Activated T-cell treated with anti-CD3 and anti-CD28 coated beads for 4 hours (primary cell): Measurements from ENCODE around the gene GAB2.
"Not testable (repeated sequence)": the region's sequence is repeated elsewhere in the genome, so short reads cannot be mapped to it uniquely, and the experiment has no call there.

ENCODE experiments used
- DNase-seq: peaks from one replicate; pipeline ENCODE4 v3.0.0-alpha.2; 2020

GAB2 gene

GRCh38 chr11:78299000-78299710 lies 118.5 kb downstream of the GAB2 start:
- DNase-seq = no peak

- no peak for DNase-seq
Measured at GRCh38 chr11:78298291-78298771, 119.3 kb downstream of the GAB2 start.

GRCh38 chr11:78295991-78296930 lies 121.4 kb downstream of the GAB2 start:
- DNase-seq = no peak

- no peak for DNase-seq
Measured at GRCh38 chr11:78295347-78295746, 122.3 kb downstream of the GAB2 start.

- not testable (repeated sequence) for DNase-seq
Measured at GRCh38 chr11:78294100-78294499, 123.5 kb downstream of the GAB2 start.

GRCh38 chr11:78293536-78293935 lies 124.1 kb downstream of the GAB2 start:
- DNase-seq = no peak

- no peak for DNase-seq
Measured at GRCh38 chr11:78292109-78292803, 125.4 kb downstream of the GAB2 start.

- no peak for DNase-seq
Measured at GRCh38 chr11:78291503-78292108, 126.0 kb downstream of the GAB2 start.

DNA sequence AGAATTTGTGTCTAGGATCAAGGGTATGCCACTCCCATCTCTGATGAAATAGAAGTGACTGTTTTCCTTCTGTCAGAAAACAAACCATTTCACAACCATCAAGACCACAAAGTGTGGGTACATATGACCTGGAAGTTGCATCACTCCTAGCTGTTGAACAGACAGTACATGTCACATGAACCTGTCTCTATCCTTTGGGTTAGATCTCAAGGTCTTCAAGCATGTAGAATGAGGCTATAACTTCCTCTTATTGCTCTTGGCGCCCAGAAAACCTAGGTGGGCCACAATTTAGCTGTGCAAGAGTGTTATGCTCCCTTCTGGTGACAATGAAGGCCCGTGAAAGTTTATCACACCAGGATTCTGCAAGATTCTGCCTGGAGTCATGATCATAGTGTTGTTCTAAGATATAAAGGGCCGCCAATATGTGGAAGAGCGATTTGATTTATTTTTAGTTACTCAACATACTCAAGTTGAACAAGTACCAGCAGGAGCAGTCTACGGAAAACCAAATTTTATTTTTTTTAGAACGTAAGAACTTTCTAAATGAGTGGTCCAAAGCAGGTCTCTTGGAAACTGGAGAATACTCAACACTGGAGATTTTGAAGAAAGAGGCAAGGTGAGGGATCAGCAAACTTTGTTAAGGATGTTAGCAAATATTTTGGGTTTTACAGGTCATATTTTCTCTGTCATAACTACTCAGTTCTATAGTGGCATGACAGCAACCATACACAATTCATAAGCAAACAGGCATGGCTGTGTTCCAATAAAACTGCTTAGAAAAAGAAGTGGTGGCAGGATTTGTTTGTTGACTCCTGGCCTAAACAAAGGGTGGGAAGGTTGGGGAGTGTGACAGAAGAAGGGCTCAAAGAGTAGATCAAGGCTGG lies 127.1 kb downstream of the GAB2 start:
- no peak for DNase-seq

DNA sequence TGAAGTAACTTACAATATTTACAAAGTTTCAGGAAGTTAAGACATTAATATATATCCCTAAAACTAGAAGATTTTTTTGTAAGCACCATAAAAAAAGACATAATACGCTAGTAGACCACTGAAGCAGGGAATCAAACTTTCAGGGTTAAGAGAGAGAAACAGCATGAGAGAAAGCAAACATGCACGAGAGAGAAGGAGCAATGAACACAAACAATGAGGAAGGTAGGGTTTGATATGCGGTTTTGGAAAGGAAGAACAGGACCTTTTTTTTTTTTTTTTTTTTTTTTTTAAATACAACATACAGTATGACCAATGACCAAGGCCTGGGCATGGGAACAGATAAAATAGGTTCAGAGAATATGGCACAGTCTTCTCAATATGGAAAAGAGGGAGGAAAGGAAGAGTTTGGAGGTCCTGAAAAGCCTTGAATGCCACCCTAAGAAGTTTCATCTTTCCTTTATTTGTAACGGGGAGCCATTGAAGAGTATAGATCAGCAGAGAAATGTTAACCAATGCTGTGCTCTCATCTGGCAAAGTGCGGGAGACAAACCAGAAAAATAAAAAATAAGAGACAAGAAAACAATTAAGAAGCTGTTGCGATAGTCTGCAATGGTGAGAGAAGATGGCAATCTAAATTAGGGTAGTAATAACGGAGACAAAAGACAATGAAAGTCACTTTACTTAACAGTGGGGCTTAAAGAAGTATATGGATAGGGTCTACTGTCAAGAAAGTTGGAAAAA lies 127.9 kb downstream of the GAB2 start:
- DNase-seq = no peak

DNA sequence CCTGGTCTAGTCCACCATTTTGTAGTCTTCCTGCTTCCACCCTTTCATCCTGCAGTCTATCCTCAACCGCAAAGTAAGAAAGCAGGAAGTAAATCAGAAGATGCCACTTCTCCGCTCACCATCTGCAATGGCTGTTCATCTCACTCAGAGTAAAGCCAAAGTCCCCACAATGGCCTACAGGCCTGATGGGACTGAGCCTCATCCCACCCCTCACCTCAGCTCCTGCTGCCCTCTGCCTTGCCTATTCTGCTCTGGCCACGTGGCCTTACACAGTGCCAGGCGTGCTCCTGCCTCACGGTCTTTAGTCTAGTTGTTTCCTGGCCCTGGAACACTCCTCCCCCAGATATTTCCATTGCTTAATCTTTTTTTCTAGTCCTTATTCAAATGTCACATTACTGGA lies 133.4 kb downstream of the GAB2 start:
- no peak for DNase-seq

DNA sequence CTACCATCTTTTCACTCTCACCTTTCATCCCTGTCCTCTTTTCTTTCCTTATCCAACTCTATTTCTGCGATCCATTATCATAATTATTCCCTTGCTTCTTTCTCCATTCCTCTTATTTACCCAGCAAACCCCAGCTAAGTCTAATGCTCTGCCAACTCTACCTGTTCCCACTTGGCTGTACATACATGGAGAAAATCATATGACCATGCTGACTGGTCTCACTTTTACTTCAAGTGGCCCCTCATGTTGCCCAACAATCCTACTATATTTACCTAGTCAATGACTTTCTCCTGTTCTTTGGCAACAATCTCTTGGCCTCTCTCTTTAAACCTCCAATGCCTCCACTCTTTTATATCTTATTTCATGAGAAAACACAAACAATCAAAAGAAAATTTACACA lies 134.8 kb downstream of the GAB2 start:
- DNase-seq = no peak

DNA sequence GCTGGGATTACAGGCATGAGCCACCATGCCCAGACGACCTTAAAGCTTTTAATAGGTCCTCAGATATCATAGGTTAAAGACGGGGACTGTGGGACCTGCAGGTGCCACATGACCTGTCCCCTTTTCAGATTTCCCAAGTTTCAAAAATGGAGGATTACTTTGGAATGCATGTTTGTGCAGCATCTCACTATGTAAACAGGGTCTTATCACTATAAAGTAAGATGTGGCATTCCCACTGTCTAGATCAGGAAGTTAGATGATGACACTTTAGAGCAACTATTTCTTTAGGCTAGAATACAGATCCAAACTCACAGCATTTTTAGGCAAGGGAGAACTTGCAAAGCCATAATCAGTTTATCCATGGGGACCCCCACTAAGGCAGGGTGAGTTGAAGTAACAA lies 136.1 kb downstream of the GAB2 start:
- DNase-seq = no peak

DNA sequence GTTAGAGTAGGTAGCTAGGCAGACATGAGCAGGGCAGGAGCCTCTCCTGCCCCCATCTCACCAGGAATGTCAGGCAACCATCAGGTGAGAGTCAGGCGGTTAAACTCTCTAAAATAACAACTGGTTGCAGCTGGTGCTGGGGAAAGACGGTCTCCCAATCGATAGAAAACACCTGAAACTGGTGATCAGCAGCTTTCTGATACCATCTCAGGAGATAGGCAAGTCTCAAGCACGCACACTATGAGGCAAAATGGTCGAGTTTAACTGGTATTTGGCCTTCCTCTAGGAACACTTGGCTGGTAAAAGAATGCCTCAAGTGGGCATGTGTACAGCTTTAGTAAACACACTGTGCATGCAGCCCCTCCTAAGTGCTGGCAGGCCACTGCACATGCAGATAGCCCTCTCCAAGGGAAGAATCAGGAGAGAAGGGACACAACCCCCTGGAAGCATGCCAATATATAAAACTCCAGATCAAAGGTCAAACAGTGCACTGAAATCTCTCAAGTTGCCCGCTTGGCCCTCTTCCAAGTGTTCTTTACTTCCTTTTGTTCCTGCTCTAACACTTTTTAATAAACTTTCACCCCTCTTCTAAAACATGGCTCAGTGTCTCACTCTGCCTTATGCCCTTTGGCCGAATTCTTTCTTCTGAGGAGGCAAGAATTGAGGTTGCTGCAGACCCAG lies 140.2 kb downstream of the GAB2 start:
- no peak for DNase-seq

DNA sequence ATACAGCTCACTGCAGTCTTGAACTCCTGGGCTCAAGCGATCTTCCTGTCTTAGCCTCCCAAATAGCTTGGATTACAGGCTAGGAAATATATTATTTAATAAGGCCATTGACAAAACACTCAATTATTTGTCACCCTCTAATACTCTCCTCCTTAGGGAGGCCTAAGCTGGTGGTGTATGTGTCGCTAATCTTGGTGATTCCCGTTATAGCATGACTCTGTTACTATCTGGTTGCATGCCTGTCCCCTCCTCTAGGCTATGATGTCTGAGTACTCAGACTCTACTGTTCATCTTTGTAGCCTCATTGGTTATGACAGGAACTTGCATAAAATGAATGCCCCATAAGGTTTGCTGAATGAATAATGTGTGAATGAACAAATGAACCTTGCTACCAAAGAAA lies 141.3 kb downstream of the GAB2 start:
- DNase-seq = no peak

DNA sequence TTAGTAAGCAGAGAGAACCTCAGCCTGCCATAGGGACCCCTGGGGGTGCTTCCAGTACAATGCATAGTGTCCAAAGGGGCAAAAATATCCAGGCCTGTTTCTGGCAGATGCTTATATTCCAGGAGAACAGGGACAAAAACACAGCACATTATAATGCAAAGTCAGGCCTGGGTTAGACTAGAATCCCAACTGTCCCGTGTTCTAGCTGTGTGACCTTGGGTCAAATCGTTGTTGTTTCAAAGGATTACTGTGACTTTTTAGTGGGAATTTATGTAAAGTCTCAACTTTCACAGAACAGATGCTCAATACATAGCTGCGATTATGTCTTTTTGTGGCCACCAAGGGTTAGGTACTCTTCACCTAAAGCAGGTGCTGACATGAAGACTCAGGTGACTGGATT lies 142.9 kb downstream of the GAB2 start:
- no peak for DNase-seq

GRCh38 chr11:78272625-78273269 lies 144.9 kb downstream of the GAB2 start:
- not testable (repeated sequence) for DNase-seq

DNA sequence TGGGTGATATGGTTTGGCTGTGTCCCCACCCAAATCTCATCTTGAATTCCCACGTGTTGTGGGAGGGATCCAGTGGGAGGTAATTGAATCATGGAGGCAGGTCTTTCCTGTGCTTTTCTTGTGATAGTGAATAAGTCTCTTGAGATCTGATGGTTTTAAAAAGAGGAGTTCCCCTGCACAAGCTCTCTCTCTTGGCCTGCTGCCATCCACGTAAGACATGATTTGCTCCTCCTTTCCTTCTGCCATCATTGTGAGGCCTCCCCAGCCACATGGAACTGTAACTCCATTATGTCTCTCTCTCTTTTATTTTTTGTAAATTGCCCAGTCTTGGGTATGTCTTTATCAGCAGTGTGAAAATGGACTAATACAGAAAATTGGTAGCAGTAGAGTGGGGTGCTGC lies 145.8 kb downstream of the GAB2 start:
- DNase-seq = not testable (repeated sequence)

DNA sequence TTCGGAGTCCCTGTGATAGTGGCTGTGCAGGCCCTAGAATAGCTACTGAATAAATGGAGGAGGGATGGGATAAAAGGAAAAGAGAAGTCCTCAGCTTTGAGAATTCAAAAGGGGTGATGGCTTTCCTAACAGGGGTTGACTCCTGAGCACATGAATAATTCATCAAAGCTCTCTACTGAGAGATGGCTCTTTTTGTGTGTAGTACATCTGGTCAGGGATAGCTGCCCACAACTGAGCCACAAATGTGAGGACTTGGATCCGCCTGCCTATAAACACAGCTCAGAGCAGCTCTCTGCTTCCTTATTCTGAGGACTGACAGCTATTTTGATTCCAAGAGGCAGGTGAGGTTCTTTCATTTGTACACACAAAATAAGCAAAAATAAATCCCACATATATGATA lies 146.6 kb downstream of the GAB2 start:
- no peak for DNase-seq

DNA sequence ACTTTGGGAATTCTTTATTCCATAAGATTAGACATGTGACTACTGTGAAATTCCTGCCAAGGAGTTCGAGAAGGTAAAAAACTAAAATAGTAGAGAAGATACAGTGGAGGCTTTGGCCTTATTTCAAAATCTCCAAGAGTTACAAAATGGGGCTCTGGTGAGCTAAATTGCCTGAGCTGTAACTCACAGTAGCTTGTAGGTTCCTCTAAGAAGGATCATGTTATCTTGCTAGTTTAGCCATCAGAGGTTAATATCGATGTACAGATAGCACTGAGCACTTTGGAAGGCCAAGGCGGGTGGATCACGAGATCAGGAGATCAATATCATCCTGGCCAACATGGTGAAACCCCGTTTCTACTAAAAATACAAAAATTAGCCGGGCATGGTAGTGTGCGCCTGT lies 147.8 kb downstream of the GAB2 start:
- DNase-seq = no peak
